ENCODE data around the gene SHROOM4.
A peak's percentile ranks its signal among the peaks of the same experiment; 100 is the strongest.

SHROOM4 gene

GRCh38 chrX:50813843-50814661 is at the start of gene SHROOM4:
Gene SHROOM4 (minus strand): TSS chrX:50814194. CDS start chrX:50814018, 176 bp downstream.
- DNase-seq, result peak; percentile 5

- no peak for DNase-seq
Measured at GRCh38 chrX:50863471-50863870, 49.5 kb upstream of the SHROOM4 start.

GRCh38 chrX:50860518-50860917 is 46.5 kb upstream of the SHROOM4 start:
- no peak for DNase-seq

- no peak for DNase-seq
Measured at GRCh38 chrX:50858548-50858947, 44.6 kb upstream of the SHROOM4 start.

- DNase-seq, result no peak
Measured at GRCh38 chrX:50853399-50853798, 39.4 kb upstream of the SHROOM4 start.

GRCh38 chrX:50852524-50852923 is 38.5 kb upstream of the SHROOM4 start:
- no peak for DNase-seq

GRCh38 chrX:50842221-50842620 is 28.2 kb upstream of the SHROOM4 start:
- DNase-seq, result no peak

- DNase-seq, result no peak
Measured at GRCh38 chrX:50839730-50840129, 25.7 kb upstream of the SHROOM4 start.

GRCh38 chrX:50838820-50839600 is 25.0 kb upstream of the SHROOM4 start:
- DNase-seq, result no peak

- no peak for DNase-seq
Measured at GRCh38 chrX:50827996-50828395, 14.0 kb upstream of the SHROOM4 start.

- DNase-seq, result no peak
Measured at GRCh38 chrX:50825825-50826224, 11.8 kb upstream of the SHROOM4 start.

- DNase-seq, result no peak
Measured at GRCh38 chrX:50818986-50819385, 5.0 kb upstream of the SHROOM4 start.

GRCh38 chrX:50815120-50815519 is 1.1 kb upstream of the SHROOM4 start:
- DNase-seq, result no peak

GRCh38 chrX:50814701-50815100 is 707 bp upstream of the SHROOM4 start:
- no peak for DNase-seq

- peak; percentile 1 for DNase-seq
Measured at GRCh38 chrX:50812995-50813842, 775 bp downstream of the SHROOM4 start.

GRCh38 chrX:50805276-50805675 is 8.7 kb downstream of the SHROOM4 start:
- no peak for DNase-seq

- DNase-seq, result no peak
Measured at GRCh38 chrX:50801135-50801534, 12.9 kb downstream of the SHROOM4 start.

- DNase-seq, result no peak
Measured at GRCh38 chrX:50799531-50799961, 14.4 kb downstream of the SHROOM4 start.

GRCh38 chrX:50798783-50799182 is 15.2 kb downstream of the SHROOM4 start:
- no peak for DNase-seq

GRCh38 chrX:50787099-50787498 is 26.9 kb downstream of the SHROOM4 start:
- DNase-seq, result no peak

GRCh38 chrX:50780144-50780543 is 33.9 kb downstream of the SHROOM4 start:
- no peak for DNase-seq

- DNase-seq, result no peak
Measured at GRCh38 chrX:50779694-50780093, 34.3 kb downstream of the SHROOM4 start.

- DNase-seq, result no peak
Measured at GRCh38 chrX:50778272-50778671, 35.7 kb downstream of the SHROOM4 start.
